Glutamatergic neuron (in vitro differentiated cells): ENCODE measurements around the gene DAZL. TPM values are rescaled to one million over a fixed set of nuclear protein-coding genes. Genes with fewer than 3 reads are reported as not detected.

Experiments used
- DNase-seq: peaks from one replicate; pipeline ENCODE4 v3.0.0; 2022
- H3K27ac Mint-ChIP-seq: one replicate; pipeline ENCODE4 v1.8.0; 2020; ENCODE audit warnings: mild to moderate bottlenecking, mixed read lengths, inconsistent platforms; ENCODE audit not compliant: unreplicated experiment
- H3K27me3 Mint-ChIP-seq: one replicate; pipeline ENCODE4 v1.8.0; 2020; ENCODE audit warnings: mild to moderate bottlenecking, moderate library complexity, mixed read lengths, inconsistent platforms; ENCODE audit not compliant: unreplicated experiment
- H3K36me3 Mint-ChIP-seq: one replicate; pipeline ENCODE4 v1.8.0; 2020; ENCODE audit warnings: mild to moderate bottlenecking, mixed read lengths, inconsistent platforms; ENCODE audit not compliant: unreplicated experiment
- H3K4me1 Mint-ChIP-seq: one replicate; pipeline ENCODE4 v1.8.0; 2020; ENCODE audit warnings: mild to moderate bottlenecking, low read depth, mixed read lengths, inconsistent platforms; ENCODE audit not compliant: unreplicated experiment
- H3K4me3 Mint-ChIP-seq: one replicate; pipeline ENCODE4 v1.8.0; 2020; ENCODE audit warnings: mild to moderate bottlenecking, mixed read lengths, inconsistent platforms; ENCODE audit not compliant: unreplicated experiment
- H3K9me3 Mint-ChIP-seq: one replicate; pipeline ENCODE4 v1.8.0; 2020; ENCODE audit warnings: mild to moderate bottlenecking, moderate library complexity, mixed read lengths, inconsistent platforms; ENCODE audit not compliant: unreplicated experiment
- CTCF ChIP-seq: fragments of 200-600 bp; sonication (generic); IDR thresholded peaks from one replicate; pipeline ENCODE4 v1.5.0; 2021; ENCODE audit not compliant: partially characterized antibody, unreplicated experiment
- total RNA-seq: library from RNA; stranded (reverse); fragmentation: NEBNext Ultra II Directional; extraction: Animal tissue kit (Norgen Biotek cat#: 25700); gene quantifications from one replicate; pipeline ENCODE4 v1.2.1, GENCODE V29; 2021; ENCODE audit not compliant: unreplicated experiment

DAZL gene
- total RNA-seq, 1 donor from 2014 or later: 0.51 TPM

- no peak for DNase-seq
- Mint-ChIP-seq H3K9me3 (peaks cover 7% of the 10 kb centered on the region), H3K4me1 (peaks cover 2% of the 10 kb centered on the region), H3K27me3 (peaks cover 3% of the 10 kb centered on the region), H3K36me3 (no peaks in the 10 kb centered on the region), H3K27ac (no peak overlapping the region), H3K4me3 (no peak overlapping the region)
- TF ChIP-seq CTCF: no peak
Measured at GRCh38 chr3:16605966-16606365, 743 bp upstream of the DAZL start.

GRCh38 chr3:16604433-16604832 is 790 bp downstream of the DAZL start:
- DNase-seq: no peak
- Mint-ChIP-seq H3K27me3 (peaks cover 3% of the 10 kb centered on the region), H3K36me3 (no peaks in the 10 kb centered on the region), H3K27ac (no peak overlapping the region), H3K9me3 (peaks cover 7% of the 10 kb centered on the region), H3K4me1 (peaks cover 4% of the 10 kb centered on the region), H3K4me3 (no peak overlapping the region)
- TF ChIP-seq CTCF: no peak

GRCh38 chr3:16601537-16602005 is 3.7 kb downstream of the DAZL start:
- H3K4me1 Mint-ChIP-seq: peaks cover 4% of the 10 kb centered on the region
- no peak for DNase-seq
- TF ChIP-seq CTCF: peak; percentile 51
- H3K27ac Mint-ChIP-seq: no peak overlapping the region
- H3K36me3 Mint-ChIP-seq: no peaks in the 10 kb centered on the region
- H3K9me3 Mint-ChIP-seq: peaks cover 5% of the 10 kb centered on the region
- peaks cover 3% of the 10 kb centered on the region for H3K27me3 Mint-ChIP-seq
- H3K4me3 Mint-ChIP-seq: no peak overlapping the region

GRCh38 chr3:16600780-16601536 is 4.3 kb downstream of the DAZL start:
- DNase-seq: peak; percentile 85
- Mint-ChIP-seq H3K4me3 (peak overlapping the region; percentile 47), H3K9me3 (peaks cover 3% of the 10 kb centered on the region), H3K4me1 (peaks cover 4% of the 10 kb centered on the region), H3K36me3 (no peaks in the 10 kb centered on the region), H3K27ac (no peak overlapping the region), H3K27me3 (peaks cover 3% of the 10 kb centered on the region)
- TF ChIP-seq CTCF: peak; percentile 94

GRCh38 chr3:16599694-16600093 is 5.5 kb downstream of the DAZL start:
- no peak overlapping the region for H3K27ac Mint-ChIP-seq
- peaks cover 2% of the 10 kb centered on the region for H3K9me3 Mint-ChIP-seq
- H3K27me3 Mint-ChIP-seq: peaks cover 3% of the 10 kb centered on the region
- peaks cover 4% of the 10 kb centered on the region for H3K4me1 Mint-ChIP-seq
- no peak for DNase-seq
- no peaks in the 10 kb centered on the region for H3K36me3 Mint-ChIP-seq
- H3K4me3 Mint-ChIP-seq: no peak overlapping the region
- TF ChIP-seq CTCF: no peak
